Measurements from ENCODE around the gene NOTUM. TPM values are rescaled to one million over a fixed set of nuclear protein-coding genes. Genes with fewer than 3 reads are reported as not detected.
A peak's percentile ranks its signal among the peaks of the same experiment; 100 is the strongest.
"Not testable (repeated sequence)": the region's sequence is repeated elsewhere in the genome, so short reads cannot be mapped to it uniquely, and the experiment has no call there.

Gene NOTUM
- total RNA-seq, 4 donors from 2014 or later: 1.7 to 1.8 (median 1.7) TPM; not detected in 1

- DNase-seq (no peak), ATAC-seq (no peak)
- TF ChIP-seq, protein P1, sequence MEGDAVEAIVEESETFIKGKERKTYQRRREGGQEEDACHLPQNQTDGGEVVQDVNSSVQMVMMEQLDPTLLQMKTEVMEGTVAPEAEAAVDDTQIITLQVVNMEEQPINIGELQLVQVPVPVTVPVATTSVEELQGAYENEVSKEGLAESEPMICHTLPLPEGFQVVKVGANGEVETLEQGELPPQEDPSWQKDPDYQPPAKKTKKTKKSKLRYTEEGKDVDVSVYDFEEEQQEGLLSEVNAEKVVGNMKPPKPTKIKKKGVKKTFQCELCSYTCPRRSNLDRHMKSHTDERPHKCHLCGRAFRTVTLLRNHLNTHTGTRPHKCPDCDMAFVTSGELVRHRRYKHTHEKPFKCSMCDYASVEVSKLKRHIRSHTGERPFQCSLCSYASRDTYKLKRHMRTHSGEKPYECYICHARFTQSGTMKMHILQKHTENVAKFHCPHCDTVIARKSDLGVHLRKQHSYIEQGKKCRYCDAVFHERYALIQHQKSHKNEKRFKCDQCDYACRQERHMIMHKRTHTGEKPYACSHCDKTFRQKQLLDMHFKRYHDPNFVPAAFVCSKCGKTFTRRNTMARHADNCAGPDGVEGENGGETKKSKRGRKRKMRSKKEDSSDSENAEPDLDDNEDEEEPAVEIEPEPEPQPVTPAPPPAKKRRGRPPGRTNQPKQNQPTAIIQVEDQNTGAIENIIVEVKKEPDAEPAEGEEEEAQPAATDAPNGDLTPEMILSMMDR (IDR thresholded peaks at IDR 0.05 in 4 of 5, conservative IDR thresholded peaks at IDR 0.05 in 1 of 5): no peak
- no peak for TF ChIP-seq POLR2A (IDR thresholded peaks at IDR 0.05)
- Histone ChIP-seq H3K36me3 (peaks cover 0 to 41% of the 10 kb centered on the region in 2 donors), H3K4me1 (peaks cover 11% of the 10 kb centered on the region in 2 donors), H3K9me3 (no peaks in the 10 kb centered on the region), H3K4me3 (no peak overlapping the region), H3K27me3 (no peaks in the 10 kb centered on the region), H3K27ac (no peak overlapping the region)
- in situ Hi-C loops (cut with MboI; ENCODE audit: low sequenced_read_pairs in 4 of 4) (no loop called here), intact Hi-C loops (cut with DNase I; ENCODE audit: low total_unique reads) (no loop called here)
Observed at GRCh38 chr17:81983011-81983638, 22.1 kb upstream of the NOTUM start.

DNA sequence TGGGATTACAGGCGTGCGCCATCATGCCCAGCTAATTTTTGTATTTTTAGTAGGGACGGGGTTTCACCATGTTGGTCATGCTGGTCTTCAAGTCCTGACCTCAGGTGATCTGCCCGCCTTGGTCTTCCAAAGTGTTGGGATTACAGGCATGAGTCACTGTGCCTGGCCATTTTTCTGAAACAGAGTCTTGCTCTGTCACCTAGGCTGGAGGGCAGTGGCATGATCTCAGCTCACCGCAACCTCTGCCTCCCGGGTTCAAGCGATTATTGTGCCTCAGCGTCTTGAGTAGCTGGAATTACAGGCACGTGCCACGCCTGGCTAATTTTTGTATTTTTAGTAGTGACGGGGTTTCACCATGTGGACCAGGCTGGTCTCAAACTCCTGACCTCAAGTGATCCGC, 20.5 kb upstream of the NOTUM start:
- DNase-seq; H3K27me3 ChIP-seq; H3K9me3 ChIP-seq; H3K4me3 ChIP-seq; in situ Hi-C loops (cut with MboI; ENCODE audit: low sequenced_read_pairs in 4 of 4); intact Hi-C loops (cut with DNase I; ENCODE audit: low total_unique reads); ATAC-seq; H3K27ac ChIP-seq: not testable (repeated sequence)
- Histone ChIP-seq H3K4me1 (peaks cover 11 to 16% of the 10 kb centered on the region in 2 donors), H3K36me3 (peaks cover 0 to 31% of the 10 kb centered on the region in 2 donors)

- Histone ChIP-seq H3K36me3 (peaks cover 0 to 25% of the 10 kb centered on the region in 2 donors), H3K4me1 (peaks cover 11 to 18% of the 10 kb centered on the region in 2 donors), H3K27me3 (no peaks in the 10 kb centered on the region), H3K27ac (peak overlapping the region in 2 of 4 donors; percentile 8 to 35), H3K9me3 (no peaks in the 10 kb centered on the region), H3K4me3 (no peak overlapping the region)
- no peak for ATAC-seq
- intact Hi-C loops (cut with DNase I; ENCODE audit: low total_unique reads): no loop called here
- in situ Hi-C loops (cut with MboI; ENCODE audit: low sequenced_read_pairs in 4 of 4): no loop called here
- DNase-seq: no peak
- TF ChIP-seq, protein P1 (IDR thresholded peaks at IDR 0.05 in 4 of 5, conservative IDR thresholded peaks at IDR 0.05 in 1 of 5): no peak
Observed at GRCh38 chr17:81980707-81981343, 19.8 kb upstream of the NOTUM start.

DNA sequence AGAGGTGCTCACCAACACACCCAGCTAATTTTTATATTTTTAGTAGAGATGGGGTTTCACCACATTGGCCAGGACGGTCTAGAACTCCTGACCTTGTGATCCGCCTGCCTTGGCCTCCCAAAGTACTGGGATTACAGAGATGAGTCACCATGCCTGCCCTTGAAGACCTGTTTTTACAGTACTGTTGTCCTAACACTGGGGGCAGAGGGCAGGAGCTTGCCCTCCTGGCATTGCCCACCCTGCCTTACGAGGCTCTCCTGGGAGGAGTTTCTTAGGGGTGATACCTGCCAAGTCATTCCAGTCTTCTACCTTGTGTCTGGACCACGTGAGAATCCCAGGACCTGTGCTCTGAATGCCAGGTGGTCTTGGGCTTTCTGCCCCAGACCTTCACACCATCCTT, 19.1 kb upstream of the NOTUM start:
- DNase-seq (no peak), ATAC-seq (no peak)
- Histone ChIP-seq H3K36me3 (peaks cover 0 to 18% of the 10 kb centered on the region in 2 donors), H3K4me3 (no peak overlapping the region), H3K4me1 (peaks cover 11 to 18% of the 10 kb centered on the region in 2 donors), H3K27ac (peak overlapping the region in 2 of 4 donors; percentile 8 to 35), H3K27me3 (no peaks in the 10 kb centered on the region), H3K9me3 (no peaks in the 10 kb centered on the region)
- no peak for TF ChIP-seq POLR2A (IDR thresholded peaks at IDR 0.05)
- TF ChIP-seq, protein P1 (IDR thresholded peaks at IDR 0.05 in 4 of 5, conservative IDR thresholded peaks at IDR 0.05 in 1 of 5): no peak
- in situ Hi-C loops (cut with MboI; ENCODE audit: low sequenced_read_pairs in 4 of 4) (no loop called here), intact Hi-C loops (cut with DNase I; ENCODE audit: low total_unique reads) (no loop called here)

GRCh38 chr17:81978524-81979298, 17.7 kb upstream of the NOTUM start:
- Histone ChIP-seq H3K36me3 (peaks cover 0 to 5% of the 10 kb centered on the region in 2 donors), H3K9me3 (no peaks in the 10 kb centered on the region), H3K4me1 (peaks cover 11 to 18% of the 10 kb centered on the region in 2 donors), H3K4me3 (peak overlapping the region; percentile 75 to 95 (median 88)), H3K27me3 (no peaks in the 10 kb centered on the region), H3K27ac (peak overlapping the region; percentile 90 to 96 (median 94))
- ATAC-seq: no peak
- intact Hi-C loops (cut with DNase I; ENCODE audit: low total_unique reads) (loop anchor here (5.0 kb wide), 1 partner anchor 106 kb away; the partner anchor contains the start of gene ARHGDIA), in situ Hi-C loops (cut with MboI; ENCODE audit: low sequenced_read_pairs in 4 of 4) (no loop called here)
- TF ChIP-seq POLR2A (IDR thresholded peaks at IDR 0.05): no peak
- TF ChIP-seq, protein P1 (IDR thresholded peaks at IDR 0.05 in 4 of 5, conservative IDR thresholded peaks at IDR 0.05 in 1 of 5): no peak
- peak in 1 of 2 donors; percentile 48 for DNase-seq

Data from gastrocnemius medialis (tissue), 4 donors.